Astrocyte of the spinal cord (primary cell): ENCODE results near the gene CNGA1.

Experiments used
- DNase-seq: peaks from one replicate; pipeline ENCODE4 v3.0.0; 2011; ENCODE audit warnings: low read depth, low spot score
- H3K4me3 ChIP-seq: 2 replicates; pipeline ENCODE4 v1.5.1; 2011; ENCODE audit warnings: low read depth, mild to moderate bottlenecking, low read length, moderate library complexity
- CTCF ChIP-seq: IDR thresholded peaks from 2 replicates; pipeline ENCODE4 v1.5.1; 2012; ENCODE audit warnings: low read depth, mild to moderate bottlenecking, low read length, inconsistent platforms
- in situ Hi-C: cut with HindIII; loops from 2 replicates; pipeline ENCODE4 v1.10.0; 2017; ENCODE audit warnings: low sequenced_read_pairs

Gene CNGA1

DNA sequence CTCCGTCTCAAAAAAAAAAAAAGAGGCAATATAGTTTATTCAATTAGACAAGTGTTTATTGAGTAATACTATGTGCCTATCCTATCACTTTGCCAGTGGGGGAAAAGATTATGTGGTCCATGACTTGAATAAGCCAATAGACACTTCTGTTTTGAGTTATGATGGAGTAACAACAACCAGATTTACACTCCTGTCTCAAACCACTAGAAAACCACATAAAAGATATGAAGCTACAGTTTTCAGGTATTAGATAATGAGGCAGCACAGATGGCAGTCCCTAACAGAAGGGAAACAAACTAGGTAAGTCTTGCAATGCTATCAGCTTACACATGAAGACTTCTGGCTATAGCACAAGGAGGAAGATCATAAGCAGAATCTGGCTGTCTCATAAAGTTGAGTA, 124.6 kb downstream of the CNGA1 start:
- H3K4me3 ChIP-seq, result no peak overlapping the region
- TF ChIP-seq CTCF, result no peak
- no peak for DNase-seq
- in situ Hi-C loops, result no loop called here
